HepG2 (cell line): Measurements from ENCODE around the gene EBF4. TPM values are rescaled to one million over a fixed set of nuclear protein-coding genes. Genes with fewer than 3 reads are reported as not detected.

Experiments used
- EP300 ChIP-seq, 3 experiments: sonication (generic) in 1 of 3; formaldehyde crosslinking in 1 of 3; IDR thresholded peaks; 2 replicates each; pipeline versions ENCODE4 v1.5.1 to v1.6.1; 2011 to 2020; ENCODE audit warnings: low read depth in 2 of 3, low read length in 2 of 3, borderline replicate concordance in 1 of 3, improper control_type of control experiment in 1 of 3, mild to moderate bottlenecking in 1 of 3, missing genetic modification reagents in 1 of 3, moderate library complexity in 1 of 3
- FOXM1 ChIP-seq: sonication (generic); formaldehyde crosslinking; IDR thresholded peaks from 2 replicates; pipeline ENCODE4 v1.5.0; 2020; ENCODE audit warnings: missing genetic modification reagents
- MBNL3 ChIP-seq: fragments of 250-450 bp; sonication (Bioruptor Pico); conservative IDR thresholded peaks from 2 replicates; pipeline ENCODE4 v1.8.0; 2022; ENCODE audit warnings: mild to moderate bottlenecking, inconsistent platforms
- ZBTB7A ChIP-seq: sonication (generic); formaldehyde crosslinking; IDR thresholded peaks from 2 replicates; pipeline ENCODE4 v1.8.0; 2022; ENCODE audit warnings: mild to moderate bottlenecking, missing genetic modification reagents
- ZNF30 ChIP-seq: sonication (generic); formaldehyde crosslinking; IDR thresholded peaks from 2 replicates; pipeline ENCODE4 v1.5.0; 2020; ENCODE audit warnings: mild to moderate bottlenecking, missing genetic modification reagents
- polyA plus RNA-seq, 8 experiments: library from polyadenylated mRNA; depleted of rRNA in 3 of 8; stranded (reverse) in 7 of 8; unstranded in 1 of 8; fragments of >200 nt; fragmentation: Illumina TruSeq in 4 of 8; extraction: Trizol in 4 of 8; gene quantifications; 2 replicates each; pipeline versions ENCODE4 v1.2.1 to v1.2.3, GENCODE V29; 2011 to 2016; ENCODE audit warnings: low read depth in 4 of 8, missing spikeins in 1 of 8, mixed read lengths in 1 of 8; ENCODE audit not compliant: insufficient read depth in 1 of 8
- total RNA-seq, 5 experiments: library from RNA; depleted of rRNA; stranded (reverse); fragments of >200 nt; fragmentation: Illumina TruSeq; extraction: Trizol; gene quantifications; 2 replicates each; pipeline ENCODE4 v1.2.3, GENCODE V29; 2016; ENCODE audit warnings: low read depth in 1 of 5
- TF ChIP-seq, protein P1 (sequence below): sonication (generic); formaldehyde crosslinking; IDR thresholded peaks from 2 replicates; pipeline ENCODE4 v1.5.1; 2020; ENCODE audit warnings: missing genetic modification reagents, mild to moderate bottlenecking, borderline replicate concordance
- TF ChIP-seq, protein P2 (sequence below): sonication (generic); formaldehyde crosslinking; IDR thresholded peaks from 2 replicates; pipeline ENCODE4 v1.4.0; 2020; ENCODE audit warnings: mild to moderate bottlenecking, missing genetic modification reagents
- TF ChIP-seq, protein P3 (sequence below): sonication (generic); formaldehyde crosslinking; IDR thresholded peaks from 2 replicates; pipeline ENCODE4 v1.5.0; 2020; ENCODE audit warnings: missing genetic modification reagents
- TF ChIP-seq, protein P4 (sequence below), 2 experiments: fragments of 450-650 bp in 1 of 2; sonication (generic) in 1 of 2; formaldehyde crosslinking in 1 of 2; IDR thresholded peaks; 2 replicates each; pipeline versions ENCODE4 v1.6.1 to v1.8.0; 2016 to 2022; ENCODE audit warnings: antibody characterized with exemption in 1 of 2, mild to moderate bottlenecking in 1 of 2, missing genetic modification reagents in 1 of 2
- TF ChIP-seq, protein P5 (sequence below): sonication (generic); formaldehyde crosslinking; IDR thresholded peaks from 2 replicates; pipeline ENCODE4 v1.4.0; 2020; ENCODE audit warnings: mild to moderate bottlenecking, low read depth, missing genetic modification reagents

EBF4 gene
- total and polyA plus RNA-seq, 2 of the 13 experiments (the other 11 are each of a cell fraction or from before 2014, with no cell fraction given): 0.84 to 2.2 TPM

DNA sequence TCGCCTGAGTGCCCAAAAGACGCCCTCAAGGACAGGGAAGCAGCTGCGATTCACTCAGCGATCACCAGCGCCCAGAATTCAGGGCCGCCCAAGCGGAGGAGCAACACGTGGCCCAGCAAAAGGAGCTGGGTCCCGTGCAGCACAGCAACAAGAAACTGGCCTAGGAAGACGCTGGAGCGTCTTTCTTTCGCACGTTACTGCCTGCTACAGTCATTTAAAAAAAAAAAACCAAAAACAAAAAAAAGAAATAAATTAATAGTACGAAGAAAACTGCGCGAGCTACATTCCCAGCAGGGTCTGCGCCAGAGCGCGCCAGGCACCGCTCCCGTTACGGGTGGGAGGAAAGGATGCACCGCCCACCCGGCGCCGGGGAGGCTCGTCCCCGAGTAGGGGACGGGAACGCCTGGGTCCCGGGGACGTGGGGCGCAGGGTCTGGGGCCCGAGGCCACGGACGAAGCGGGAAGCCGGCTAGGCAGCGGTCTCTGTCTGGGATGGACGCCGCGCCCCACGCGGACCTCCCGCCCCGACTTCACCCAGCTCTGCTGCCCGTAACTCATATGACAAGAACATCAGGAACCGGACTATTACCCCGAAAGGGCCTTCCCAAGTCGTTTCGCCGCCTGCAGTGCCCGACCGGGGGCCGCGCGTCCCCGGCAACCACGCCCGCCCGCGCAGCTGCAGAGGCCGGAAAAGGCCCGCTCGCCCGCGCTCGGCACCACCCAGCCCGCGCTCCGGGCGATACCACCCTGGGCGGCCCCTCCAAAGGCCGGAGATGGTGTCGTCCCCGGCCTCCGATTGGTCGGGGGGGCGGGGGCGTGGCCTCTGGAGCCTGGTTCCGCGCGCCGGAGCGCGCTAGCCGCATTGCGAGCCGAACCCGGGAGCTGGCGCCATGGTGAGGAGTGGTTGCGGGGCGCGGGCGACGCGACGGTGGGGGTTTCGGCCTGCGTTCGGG is 40.5 kb upstream of the EBF4 start, which contains the start of gene NOP56 (continued):
- TF ChIP-seq, protein P1, sequence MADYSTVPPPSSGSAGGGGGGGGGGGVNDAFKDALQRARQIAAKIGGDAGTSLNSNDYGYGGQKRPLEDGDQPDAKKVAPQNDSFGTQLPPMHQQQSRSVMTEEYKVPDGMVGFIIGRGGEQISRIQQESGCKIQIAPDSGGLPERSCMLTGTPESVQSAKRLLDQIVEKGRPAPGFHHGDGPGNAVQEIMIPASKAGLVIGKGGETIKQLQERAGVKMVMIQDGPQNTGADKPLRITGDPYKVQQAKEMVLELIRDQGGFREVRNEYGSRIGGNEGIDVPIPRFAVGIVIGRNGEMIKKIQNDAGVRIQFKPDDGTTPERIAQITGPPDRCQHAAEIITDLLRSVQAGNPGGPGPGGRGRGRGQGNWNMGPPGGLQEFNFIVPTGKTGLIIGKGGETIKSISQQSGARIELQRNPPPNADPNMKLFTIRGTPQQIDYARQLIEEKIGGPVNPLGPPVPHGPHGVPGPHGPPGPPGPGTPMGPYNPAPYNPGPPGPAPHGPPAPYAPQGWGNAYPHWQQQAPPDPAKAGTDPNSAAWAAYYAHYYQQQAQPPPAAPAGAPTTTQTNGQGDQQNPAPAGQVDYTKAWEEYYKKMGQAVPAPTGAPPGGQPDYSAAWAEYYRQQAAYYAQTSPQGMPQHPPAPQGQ (CRISPR knock-in tag): peak; percentile 74
- TF ChIP-seq, protein P2, sequence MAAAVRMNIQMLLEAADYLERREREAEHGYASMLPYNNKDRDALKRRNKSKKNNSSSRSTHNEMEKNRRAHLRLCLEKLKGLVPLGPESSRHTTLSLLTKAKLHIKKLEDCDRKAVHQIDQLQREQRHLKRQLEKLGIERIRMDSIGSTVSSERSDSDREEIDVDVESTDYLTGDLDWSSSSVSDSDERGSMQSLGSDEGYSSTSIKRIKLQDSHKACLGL: peak; percentile 88
- no peak for TF ChIP-seq ZBTB7A (CRISPR knock-in tag)
- peak; percentile 67; the same call in 1 of the 2 replicates for TF ChIP-seq ZNF30 (CRISPR knock-in tag)
- TF ChIP-seq, protein P3, sequence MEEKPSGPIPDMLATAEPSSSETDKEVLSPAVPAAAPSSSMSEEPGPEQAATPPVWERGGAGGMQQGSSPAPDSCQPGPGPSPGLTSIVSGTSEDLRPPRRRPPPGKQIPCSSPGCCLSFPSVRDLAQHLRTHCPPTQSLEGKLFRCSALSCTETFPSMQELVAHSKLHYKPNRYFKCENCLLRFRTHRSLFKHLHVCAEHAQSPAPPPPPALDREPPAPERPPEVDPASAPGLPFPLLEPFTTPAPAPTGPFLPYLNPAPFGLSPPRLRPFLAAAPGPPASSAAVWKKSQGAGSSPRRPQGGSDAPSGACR (CRISPR knock-in tag): peak; percentile 63; the same call in 1 of the 2 replicates
- TF ChIP-seq EP300 (IDR thresholded peaks at IDR 0.05; ENCODE audit: low read depth in 2 of 2, low read length in 2 of 2): peak in 1 of 2 experiments; percentile 50; a peak in 2 of 4 replicates
- no peak for TF ChIP-seq EP300 (CRISPR knock-in tag; IDR thresholded peaks at IDR 0.05; ENCODE audit: borderline replicate concordance)
- TF ChIP-seq, protein P4, sequence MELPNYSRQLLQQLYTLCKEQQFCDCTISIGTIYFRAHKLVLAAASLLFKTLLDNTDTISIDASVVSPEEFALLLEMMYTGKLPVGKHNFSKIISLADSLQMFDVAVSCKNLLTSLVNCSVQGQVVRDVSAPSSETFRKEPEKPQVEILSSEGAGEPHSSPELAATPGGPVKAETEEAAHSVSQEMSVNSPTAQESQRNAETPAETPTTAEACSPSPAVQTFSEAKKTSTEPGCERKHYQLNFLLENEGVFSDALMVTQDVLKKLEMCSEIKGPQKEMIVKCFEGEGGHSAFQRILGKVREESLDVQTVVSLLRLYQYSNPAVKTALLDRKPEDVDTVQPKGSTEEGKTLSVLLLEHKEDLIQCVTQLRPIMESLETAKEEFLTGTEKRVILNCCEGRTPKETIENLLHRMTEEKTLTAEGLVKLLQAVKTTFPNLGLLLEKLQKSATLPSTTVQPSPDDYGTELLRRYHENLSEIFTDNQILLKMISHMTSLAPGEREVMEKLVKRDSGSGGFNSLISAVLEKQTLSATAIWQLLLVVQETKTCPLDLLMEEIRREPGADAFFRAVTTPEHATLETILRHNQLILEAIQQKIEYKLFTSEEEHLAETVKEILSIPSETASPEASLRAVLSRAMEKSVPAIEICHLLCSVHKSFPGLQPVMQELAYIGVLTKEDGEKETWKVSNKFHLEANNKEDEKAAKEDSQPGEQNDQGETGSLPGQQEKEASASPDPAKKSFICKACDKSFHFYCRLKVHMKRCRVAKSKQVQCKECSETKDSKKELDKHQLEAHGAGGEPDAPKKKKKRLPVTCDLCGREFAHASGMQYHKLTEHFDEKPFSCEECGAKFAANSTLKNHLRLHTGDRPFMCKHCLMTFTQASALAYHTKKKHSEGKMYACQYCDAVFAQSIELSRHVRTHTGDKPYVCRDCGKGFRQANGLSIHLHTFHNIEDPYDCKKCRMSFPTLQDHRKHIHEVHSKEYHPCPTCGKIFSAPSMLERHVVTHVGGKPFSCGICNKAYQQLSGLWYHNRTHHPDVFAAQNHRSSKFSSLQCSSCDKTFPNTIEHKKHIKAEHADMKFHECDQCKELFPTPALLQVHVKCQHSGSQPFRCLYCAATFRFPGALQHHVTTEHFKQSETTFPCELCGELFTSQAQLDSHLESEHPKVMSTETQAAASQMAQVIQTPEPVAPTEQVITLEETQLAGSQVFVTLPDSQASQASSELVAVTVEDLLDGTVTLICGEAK (IDR thresholded peaks at IDR 0.05): no peak
- TF ChIP-seq, protein P4 (CRISPR knock-in tag; IDR thresholded peaks at IDR 0.05): peak; percentile 77
- no peak; the same call in 1 of the 2 replicates for TF ChIP-seq FOXM1 (CRISPR knock-in tag)
- no peak for TF ChIP-seq MBNL3 (CRISPR knock-in tag)
- TF ChIP-seq, protein P5, sequence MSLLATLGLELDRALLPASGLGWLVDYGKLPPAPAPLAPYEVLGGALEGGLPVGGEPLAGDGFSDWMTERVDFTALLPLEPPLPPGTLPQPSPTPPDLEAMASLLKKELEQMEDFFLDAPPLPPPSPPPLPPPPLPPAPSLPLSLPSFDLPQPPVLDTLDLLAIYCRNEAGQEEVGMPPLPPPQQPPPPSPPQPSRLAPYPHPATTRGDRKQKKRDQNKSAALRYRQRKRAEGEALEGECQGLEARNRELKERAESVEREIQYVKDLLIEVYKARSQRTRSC: peak; percentile 85
